ENCODE measurements around the gene USHBP1.

Gene USHBP1

GRCh38 chr19:17292301-17293074, 27.9 kb upstream of the USHBP1 start:
- Histone ChIP-seq H3K9ac (ENCODE audit: low read length) (peak overlapping the region; percentile 82), H2BK5ac (ENCODE audit: low read length) (no peak overlapping the region), H3K4me2 (ENCODE audit: low read length) (peak overlapping the region; percentile 79), H3K79me2 (ENCODE audit: control insufficient read depth, insufficient read depth, low read length) (peaks cover 1% of the 10 kb centered on the region), H4K8ac (ENCODE audit: low read depth, low read length) (no peak overlapping the region), H2BK120ac (ENCODE audit: low read depth, low read length) (no peak overlapping the region), H3K23ac (ENCODE audit: low read length) (peak overlapping the region; percentile 37), H3K36me3 (ENCODE audit: control insufficient read depth, insufficient read depth, low read length) (no peaks in the 10 kb centered on the region), H3K56ac (ENCODE audit: low read length) (peak overlapping the region; percentile 94), H3K79me1 (ENCODE audit: low read length) (no peaks in the 10 kb centered on the region), H3K18ac (ENCODE audit: low read length) (peak overlapping the region; percentile 19), H3K27me3 (ENCODE audit: insufficient read depth, low read length, poor library complexity) (no peaks in the 10 kb centered on the region), H3K27ac (ENCODE audit: low read depth, low read length) (peak overlapping the region; percentile 45), H2BK15ac (replicated peaks; ENCODE audit: low read depth) (no peak overlapping the region), H2AK5ac (ENCODE audit: low read length) (no peak overlapping the region), H3K4me1 (ENCODE audit: control insufficient read depth, low read depth, low read length) (no peaks in the 10 kb centered on the region), H3K4ac (ENCODE audit: low read depth, low read length) (no peak overlapping the region), H4K5ac (ENCODE audit: low read length) (no peak overlapping the region), H3K4me3 (ENCODE audit: low read length) (peak overlapping the region; percentile 50)
- no CpG with 5 or more reads among the region's 46 CpGs for WGBS (ENCODE audit: extremely low coverage, insufficient coverage, low lambda C conversion rate)
- peak; percentile 98 for DNase-seq

DNA sequence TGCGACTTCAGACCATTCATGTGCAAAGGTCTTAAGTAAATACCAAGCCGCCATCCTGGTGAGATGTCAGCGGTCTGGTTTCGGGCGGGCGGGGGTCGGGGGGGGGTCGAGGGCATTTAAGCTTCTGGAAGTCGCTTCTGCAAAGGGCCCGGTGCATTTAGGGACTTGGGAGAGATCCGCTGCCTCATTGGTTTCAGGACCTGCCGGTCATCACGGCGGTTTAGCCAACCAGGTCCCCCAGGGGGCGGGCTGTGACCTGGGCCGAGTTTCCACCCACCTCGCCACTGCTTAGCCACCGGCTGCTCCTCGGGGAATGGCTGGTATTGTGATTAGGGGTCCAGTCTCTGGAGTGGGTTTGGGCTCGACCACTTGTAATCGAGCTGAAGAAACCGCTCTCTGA, 24.9 kb upstream of the USHBP1 start:
- Histone ChIP-seq H2BK5ac (ENCODE audit: low read length) (no peak overlapping the region), H3K79me2 (ENCODE audit: control insufficient read depth, insufficient read depth, low read length) (no peaks in the 10 kb centered on the region), H3K36me3 (ENCODE audit: control insufficient read depth, insufficient read depth, low read length) (no peaks in the 10 kb centered on the region), H2BK120ac (ENCODE audit: low read depth, low read length) (no peak overlapping the region), H3K23ac (ENCODE audit: low read length) (no peak overlapping the region), H3K27ac (ENCODE audit: low read depth, low read length) (no peak overlapping the region), H2AK5ac (ENCODE audit: low read length) (no peak overlapping the region), H3K4me2 (ENCODE audit: low read length) (no peak overlapping the region), H4K5ac (ENCODE audit: low read length) (no peak overlapping the region), H3K56ac (ENCODE audit: low read length) (peak overlapping the region; percentile 64), H3K4ac (ENCODE audit: low read depth, low read length) (no peak overlapping the region), H3K18ac (ENCODE audit: low read length) (no peak overlapping the region), H3K4me1 (ENCODE audit: control insufficient read depth, low read depth, low read length) (no peaks in the 10 kb centered on the region), H3K27me3 (ENCODE audit: insufficient read depth, low read length, poor library complexity) (no peaks in the 10 kb centered on the region), H3K79me1 (ENCODE audit: low read length) (no peaks in the 10 kb centered on the region), H2BK15ac (replicated peaks; ENCODE audit: low read depth) (no peak overlapping the region), H3K4me3 (ENCODE audit: low read length) (no peak overlapping the region), H4K8ac (ENCODE audit: low read depth, low read length) (no peak overlapping the region), H3K9ac (ENCODE audit: low read length) (no peak overlapping the region)
- DNase-seq: peak; percentile 97
- no CpG with 5 or more reads among the region's 22 CpGs for WGBS (ENCODE audit: extremely low coverage, insufficient coverage, low lambda C conversion rate)

DNA sequence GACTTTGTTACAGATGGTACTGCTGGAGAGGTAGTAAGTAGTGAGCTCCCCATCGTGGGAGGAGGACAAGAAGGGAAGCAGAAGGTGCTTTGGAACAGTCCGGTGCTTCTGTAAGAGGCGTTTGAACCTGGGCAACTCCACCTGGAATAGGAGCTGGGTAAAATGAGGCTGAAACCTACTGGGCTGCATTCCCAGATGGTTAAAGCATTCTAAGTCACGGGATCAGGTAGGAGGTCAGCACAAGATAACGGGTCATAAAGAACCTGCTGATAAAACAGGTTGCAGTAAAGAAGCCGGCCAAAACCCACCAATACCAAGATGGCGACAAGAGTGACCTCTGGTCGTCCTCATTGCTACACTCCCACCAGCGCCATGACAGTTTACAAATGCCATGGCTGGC, 22.2 kb upstream of the USHBP1 start:
- H3K4ac ChIP-seq (ENCODE audit: low read depth, low read length): no peak overlapping the region
- H2BK15ac ChIP-seq (replicated peaks; ENCODE audit: low read depth): no peak overlapping the region
- no peaks in the 10 kb centered on the region for H3K79me1 ChIP-seq (ENCODE audit: low read length)
- H3K79me2 ChIP-seq (ENCODE audit: control insufficient read depth, insufficient read depth, low read length): no peaks in the 10 kb centered on the region
- no peak overlapping the region for H4K5ac ChIP-seq (ENCODE audit: low read length)
- no CpG with 5 or more reads among the region's 9 CpGs for WGBS (ENCODE audit: extremely low coverage, insufficient coverage, low lambda C conversion rate)
- no peak for DNase-seq
- H3K4me3 ChIP-seq (ENCODE audit: low read length): no peak overlapping the region
- H3K27me3 ChIP-seq (ENCODE audit: insufficient read depth, low read length, poor library complexity): no peaks in the 10 kb centered on the region
- H3K4me2 ChIP-seq (ENCODE audit: low read length): no peak overlapping the region
- H3K56ac ChIP-seq (ENCODE audit: low read length): no peak overlapping the region
- no peaks in the 10 kb centered on the region for H3K4me1 ChIP-seq (ENCODE audit: control insufficient read depth, low read depth, low read length)
- H3K27ac ChIP-seq (ENCODE audit: low read depth, low read length): no peak overlapping the region
- no peak overlapping the region for H3K9ac ChIP-seq (ENCODE audit: low read length)
- no peak overlapping the region for H3K23ac ChIP-seq (ENCODE audit: low read length)
- H2BK120ac ChIP-seq (ENCODE audit: low read depth, low read length): no peak overlapping the region
- no peaks in the 10 kb centered on the region for H3K36me3 ChIP-seq (ENCODE audit: control insufficient read depth, insufficient read depth, low read length)
- H2AK5ac ChIP-seq (ENCODE audit: low read length): no peak overlapping the region
- H3K18ac ChIP-seq (ENCODE audit: low read length): no peak overlapping the region
- H4K8ac ChIP-seq (ENCODE audit: low read depth, low read length): no peak overlapping the region
- no peak overlapping the region for H2BK5ac ChIP-seq (ENCODE audit: low read length)

- no peak overlapping the region for H2BK120ac ChIP-seq (ENCODE audit: low read depth, low read length)
- H2BK15ac ChIP-seq (replicated peaks; ENCODE audit: low read depth): no peak overlapping the region
- no peak overlapping the region for H3K27ac ChIP-seq (ENCODE audit: low read depth, low read length)
- DNase-seq: no peak
- H3K4me3 ChIP-seq (ENCODE audit: low read length): no peak overlapping the region
- H4K5ac ChIP-seq (ENCODE audit: low read length): no peak overlapping the region
- no peak overlapping the region for H4K8ac ChIP-seq (ENCODE audit: low read depth, low read length)
- no peaks in the 10 kb centered on the region for H3K27me3 ChIP-seq (ENCODE audit: insufficient read depth, low read length, poor library complexity)
- no peaks in the 10 kb centered on the region for H3K79me1 ChIP-seq (ENCODE audit: low read length)
- H3K18ac ChIP-seq (ENCODE audit: low read length): no peak overlapping the region
- no CpG with 5 or more reads among the region's 11 CpGs for WGBS (ENCODE audit: extremely low coverage, insufficient coverage, low lambda C conversion rate)
- no peak overlapping the region for H2BK5ac ChIP-seq (ENCODE audit: low read length)
- no peaks in the 10 kb centered on the region for H3K79me2 ChIP-seq (ENCODE audit: control insufficient read depth, insufficient read depth, low read length)
- H3K4me2 ChIP-seq (ENCODE audit: low read length): no peak overlapping the region
- no peaks in the 10 kb centered on the region for H3K36me3 ChIP-seq (ENCODE audit: control insufficient read depth, insufficient read depth, low read length)
- H2AK5ac ChIP-seq (ENCODE audit: low read length): no peak overlapping the region
- no peaks in the 10 kb centered on the region for H3K4me1 ChIP-seq (ENCODE audit: control insufficient read depth, low read depth, low read length)
- no peak overlapping the region for H3K4ac ChIP-seq (ENCODE audit: low read depth, low read length)
- no peak overlapping the region for H3K9ac ChIP-seq (ENCODE audit: low read length)
- no peak overlapping the region for H3K56ac ChIP-seq (ENCODE audit: low read length)
- H3K23ac ChIP-seq (ENCODE audit: low read length): no peak overlapping the region
Measured at GRCh38 chr19:17286263-17286662, 21.7 kb upstream of the USHBP1 start.

GRCh38 chr19:17285415-17286135, 21.0 kb upstream of the USHBP1 start:
- no peak for DNase-seq
- Histone ChIP-seq H3K4me1 (ENCODE audit: control insufficient read depth, low read depth, low read length) (no peaks in the 10 kb centered on the region), H3K4ac (ENCODE audit: low read depth, low read length) (no peak overlapping the region), H4K5ac (ENCODE audit: low read length) (no peak overlapping the region), H3K79me1 (ENCODE audit: low read length) (no peaks in the 10 kb centered on the region), H3K18ac (ENCODE audit: low read length) (no peak overlapping the region), H2BK15ac (replicated peaks; ENCODE audit: low read depth) (no peak overlapping the region), H3K79me2 (ENCODE audit: control insufficient read depth, insufficient read depth, low read length) (no peaks in the 10 kb centered on the region), H3K23ac (ENCODE audit: low read length) (no peak overlapping the region), H3K27ac (ENCODE audit: low read depth, low read length) (no peak overlapping the region), H3K4me2 (ENCODE audit: low read length) (no peak overlapping the region), H2BK120ac (ENCODE audit: low read depth, low read length) (no peak overlapping the region), H3K36me3 (ENCODE audit: control insufficient read depth, insufficient read depth, low read length) (no peaks in the 10 kb centered on the region), H2AK5ac (ENCODE audit: low read length) (no peak overlapping the region), H4K8ac (ENCODE audit: low read depth, low read length) (no peak overlapping the region), H3K56ac (ENCODE audit: low read length) (no peak overlapping the region), H3K27me3 (ENCODE audit: insufficient read depth, low read length, poor library complexity) (no peaks in the 10 kb centered on the region), H3K9ac (ENCODE audit: low read length) (no peak overlapping the region), H2BK5ac (ENCODE audit: low read length) (no peak overlapping the region), H3K4me3 (ENCODE audit: low read length) (no peak overlapping the region)
- WGBS (ENCODE audit: extremely low coverage, insufficient coverage, low lambda C conversion rate): no CpG with 5 or more reads among the region's 18 CpGs

Measured in mesendoderm (in vitro differentiated cells).